Measurements from ENCODE around the gene LHFPL5.

The LHFPL5 gene

GRCh38 chr6:35804996-35805736 lies at the start of gene LHFPL5:
Gene LHFPL5, plus strand, starts transcription at chr6:35805352. Its CDS starts 319 bp downstream, at chr6:35805671.
- DNase-seq = peak; percentile 17

GRCh38 chr6:35757456-35758123 lies 47.6 kb upstream of the LHFPL5 start:
- no peak for DNase-seq

GRCh38 chr6:35759426-35759825 lies 45.7 kb upstream of the LHFPL5 start:
- DNase-seq = no peak

GRCh38 chr6:35765739-35766138 lies 39.4 kb upstream of the LHFPL5 start:
- DNase-seq = no peak

- no peak for DNase-seq
Measured at GRCh38 chr6:35769211-35769610, 35.9 kb upstream of the LHFPL5 start.

GRCh38 chr6:35771343-35771627 lies 33.9 kb upstream of the LHFPL5 start:
- no peak for DNase-seq

- DNase-seq = no peak
Measured at GRCh38 chr6:35774116-35774794, 30.9 kb upstream of the LHFPL5 start.

- no peak for DNase-seq
Measured at GRCh38 chr6:35775031-35775430, 30.1 kb upstream of the LHFPL5 start.

- DNase-seq = no peak
Measured at GRCh38 chr6:35776364-35777215, 28.6 kb upstream of the LHFPL5 start, which contains the start of gene CLPSL2. Gene CLPSL2, plus strand, starts transcription at chr6:35776598. Its CDS starts 21 bp downstream, at chr6:35776619.

- no peak for DNase-seq
Measured at GRCh38 chr6:35777356-35778102, 27.6 kb upstream of the LHFPL5 start.

GRCh38 chr6:35778437-35778836 lies 26.7 kb upstream of the LHFPL5 start:
- DNase-seq = no peak

- DNase-seq = no peak
Measured at GRCh38 chr6:35780719-35781118, 24.4 kb upstream of the LHFPL5 start, which contains the start of gene CLPSL1. Gene CLPSL1, plus strand, starts transcription at chr6:35781019. Its CDS starts 92 bp downstream, at chr6:35781111.

GRCh38 chr6:35781290-35781689 lies 23.9 kb upstream of the LHFPL5 start:
- DNase-seq = no peak

- DNase-seq = no peak
Measured at GRCh38 chr6:35782424-35782823, 22.7 kb upstream of the LHFPL5 start.

- no peak for DNase-seq
Measured at GRCh38 chr6:35784200-35784599, 21.0 kb upstream of the LHFPL5 start.

- DNase-seq = no peak
Measured at GRCh38 chr6:35786272-35786671, 18.9 kb upstream of the LHFPL5 start.

GRCh38 chr6:35786810-35787209 lies 18.3 kb upstream of the LHFPL5 start:
- DNase-seq = no peak

- no peak for DNase-seq
Measured at GRCh38 chr6:35787266-35788218, 17.6 kb upstream of the LHFPL5 start.

- no peak for DNase-seq
Measured at GRCh38 chr6:35788423-35788982, 16.6 kb upstream of the LHFPL5 start.

- DNase-seq = no peak
Measured at GRCh38 chr6:35790683-35791082, 14.5 kb upstream of the LHFPL5 start.

All from NCI-H1694 (cell line).